Neural progenitor cell (in vitro differentiated cells): Measurements from ENCODE around the gene PLEKHG7.

ENCODE experiments used
- EZH2 ChIP-seq: fragments of 200-600 bp; sonication (generic); IDR thresholded peaks from 2 replicates; pipeline ENCODE4 v1.6.1; 2017; ENCODE audit warnings: antibody characterized with exemption, mild to moderate bottlenecking, moderate library complexity
- EZH2phosphoT487 ChIP-seq: fragments of 200-600 bp; sonication (generic); IDR thresholded peaks from 2 replicates; pipeline ENCODE4 v1.6.1; 2017; ENCODE audit warnings: antibody characterized with exemption
- TF ChIP-seq, protein P1 (sequence below): fragments of 200-600 bp; sonication (generic); IDR thresholded peaks from 2 replicates; pipeline ENCODE4 v1.5.1; 2017; ENCODE audit warnings: antibody characterized with exemption, mild to moderate bottlenecking

DNA sequence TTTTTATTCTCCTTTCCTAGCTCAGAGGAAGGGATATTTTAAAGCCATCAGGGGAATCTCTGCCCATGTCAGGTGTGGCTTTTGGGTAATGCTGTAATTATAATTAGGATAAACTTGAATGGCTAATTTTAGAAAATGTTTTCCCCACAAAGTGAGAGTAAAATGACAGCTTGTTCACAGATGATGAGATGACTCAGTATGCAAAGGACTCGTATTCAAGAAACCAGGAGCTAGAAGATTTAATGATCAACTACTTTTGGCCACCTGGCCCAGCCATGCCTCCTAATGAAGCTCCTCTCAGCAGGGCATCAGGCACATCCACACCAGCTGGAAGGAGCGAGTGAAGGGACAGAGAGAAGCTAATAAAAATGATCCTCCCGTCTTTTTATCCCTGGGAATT lies 29.0 kb upstream of the PLEKHG7 start:
- TF ChIP-seq, protein P1, sequence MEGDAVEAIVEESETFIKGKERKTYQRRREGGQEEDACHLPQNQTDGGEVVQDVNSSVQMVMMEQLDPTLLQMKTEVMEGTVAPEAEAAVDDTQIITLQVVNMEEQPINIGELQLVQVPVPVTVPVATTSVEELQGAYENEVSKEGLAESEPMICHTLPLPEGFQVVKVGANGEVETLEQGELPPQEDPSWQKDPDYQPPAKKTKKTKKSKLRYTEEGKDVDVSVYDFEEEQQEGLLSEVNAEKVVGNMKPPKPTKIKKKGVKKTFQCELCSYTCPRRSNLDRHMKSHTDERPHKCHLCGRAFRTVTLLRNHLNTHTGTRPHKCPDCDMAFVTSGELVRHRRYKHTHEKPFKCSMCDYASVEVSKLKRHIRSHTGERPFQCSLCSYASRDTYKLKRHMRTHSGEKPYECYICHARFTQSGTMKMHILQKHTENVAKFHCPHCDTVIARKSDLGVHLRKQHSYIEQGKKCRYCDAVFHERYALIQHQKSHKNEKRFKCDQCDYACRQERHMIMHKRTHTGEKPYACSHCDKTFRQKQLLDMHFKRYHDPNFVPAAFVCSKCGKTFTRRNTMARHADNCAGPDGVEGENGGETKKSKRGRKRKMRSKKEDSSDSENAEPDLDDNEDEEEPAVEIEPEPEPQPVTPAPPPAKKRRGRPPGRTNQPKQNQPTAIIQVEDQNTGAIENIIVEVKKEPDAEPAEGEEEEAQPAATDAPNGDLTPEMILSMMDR: no peak
- TF ChIP-seq EZH2: no peak
- TF ChIP-seq EZH2phosphoT487: no peak
